HepG2 (cell line): Measurements from ENCODE around the gene ERRFI1. TPM values are rescaled to one million over a fixed set of nuclear protein-coding genes. Genes with fewer than 3 reads are reported as not detected.

Source experiments
- AKNA ChIP-seq: sonication (generic); formaldehyde crosslinking; IDR thresholded peaks from 2 replicates; pipeline ENCODE4 v1.4.0; 2020; ENCODE audit warnings: missing genetic modification reagents, borderline replicate concordance
- ATF1 ChIP-seq: IDR thresholded peaks from 2 replicates; pipeline ENCODE4 v1.6.1; 2016; ENCODE audit warnings: mild to moderate bottlenecking, control low read depth
- DRAP1 ChIP-seq: IDR thresholded peaks from 2 replicates; pipeline ENCODE4 v1.6.1; 2016; ENCODE audit warnings: missing genetic modification reagents, missing compliant biosample characterization
- ETV5 ChIP-seq: IDR thresholded peaks from 2 replicates; pipeline ENCODE4 v1.6.1; 2018; ENCODE audit warnings: missing biosample characterization, missing genetic modification reagents, inconsistent platforms, borderline replicate concordance
- GTF3A ChIP-seq: sonication (generic); formaldehyde crosslinking; conservative IDR thresholded peaks from 2 replicates; pipeline ENCODE4 v1.4.0; 2020; ENCODE audit warnings: mild to moderate bottlenecking, missing genetic modification reagents
- HDAC6 ChIP-seq: fragments of 200-600 bp; sonication (generic); IDR thresholded peaks from 2 replicates; pipeline ENCODE4 v1.7.0; 2017; ENCODE audit warnings: mild to moderate bottlenecking, antibody characterized with exemption, low read length, low read depth
- HHEX ChIP-seq: IDR thresholded peaks from 2 replicates; pipeline ENCODE4 v1.6.1; 2016; ENCODE audit warnings: control low read depth
- KAT8 ChIP-seq: IDR thresholded peaks from 2 replicates; pipeline ENCODE4 v1.6.1; 2016; ENCODE audit warnings: missing genetic modification reagents, missing compliant biosample characterization
- MXI1 ChIP-seq: IDR thresholded peaks from 3 replicates; pipeline ENCODE4 v1.6.1; 2012; ENCODE audit warnings: low read depth, low read length, inconsistent platforms, borderline replicate concordance
- NAIF1 ChIP-seq: sonication (generic); formaldehyde crosslinking; IDR thresholded peaks from 2 replicates; pipeline ENCODE4 v1.5.0; 2020; ENCODE audit warnings: mild to moderate bottlenecking, missing genetic modification reagents, borderline replicate concordance
- NFRKB ChIP-seq: fragments of 450-650 bp; IDR thresholded peaks from 2 replicates; pipeline ENCODE4 v1.6.1; 2017
- ONECUT2 ChIP-seq: sonication (generic); formaldehyde crosslinking; IDR thresholded peaks from 2 replicates; pipeline ENCODE4 v1.4.0; 2020; ENCODE audit warnings: missing genetic modification reagents
- SOX13 ChIP-seq, 3 experiments: fragments of 450-650 bp in 1 of 3; sonication (generic) in 1 of 3; formaldehyde crosslinking in 1 of 3; IDR thresholded peaks in 2 of 3; conservative IDR thresholded peaks in 1 of 3; 2 replicates each; pipeline versions ENCODE4 v1.5.0 to v1.6.1; 2016 to 2020; ENCODE audit warnings: antibody characterized with exemption in 1 of 3, mild to moderate bottlenecking in 1 of 3, missing compliant biosample characterization in 1 of 3, missing genetic modification reagents in 1 of 3, moderate library complexity in 1 of 3
- ZEB1 ChIP-seq: IDR thresholded peaks from 2 replicates; pipeline ENCODE4 v1.6.1; 2012; ENCODE audit warnings: mild to moderate bottlenecking, low read depth, inconsistent platforms; ENCODE audit not compliant: insufficient replicate concordance
- ZNF513 ChIP-seq: sonication (generic); formaldehyde crosslinking; conservative IDR thresholded peaks from 2 replicates; pipeline ENCODE4 v1.5.0; 2020; ENCODE audit warnings: missing genetic modification reagents
- ZNF782 ChIP-seq: sonication (generic); formaldehyde crosslinking; IDR thresholded peaks from 2 replicates; pipeline ENCODE4 v1.4.0; 2020; ENCODE audit warnings: missing genetic modification reagents, mild to moderate bottlenecking, borderline replicate concordance
- polyA plus RNA-seq, 8 experiments: library from polyadenylated mRNA; depleted of rRNA in 3 of 8; stranded (reverse) in 7 of 8; unstranded in 1 of 8; fragments of >200 nt; fragmentation: Illumina TruSeq in 4 of 8; extraction: Trizol in 4 of 8; gene quantifications; 2 replicates each; pipeline versions ENCODE4 v1.2.1 to v1.2.3, GENCODE V29; 2011 to 2016; ENCODE audit warnings: low read depth in 4 of 8, missing spikeins in 1 of 8, mixed read lengths in 1 of 8; ENCODE audit not compliant: insufficient read depth in 1 of 8
- total RNA-seq, 5 experiments: library from RNA; depleted of rRNA; stranded (reverse); fragments of >200 nt; fragmentation: Illumina TruSeq; extraction: Trizol; gene quantifications; 2 replicates each; pipeline ENCODE4 v1.2.3, GENCODE V29; 2016; ENCODE audit warnings: low read depth in 1 of 5
- TF ChIP-seq, protein P1 (sequence below): sonication (generic); formaldehyde crosslinking; IDR thresholded peaks from 2 replicates; pipeline ENCODE4 v1.5.0; 2020; ENCODE audit warnings: mild to moderate bottlenecking, missing genetic modification reagents, borderline replicate concordance
- TF ChIP-seq, protein P2 (sequence below), 2 experiments: fragments of 450-650 bp in 1 of 2; sonication (generic) in 1 of 2; formaldehyde crosslinking; IDR thresholded peaks; 2 replicates each; pipeline versions ENCODE4 v1.5.0 to v1.8.0; 2020 to 2022; ENCODE audit warnings: mild to moderate bottlenecking in 1 of 2, missing genetic modification reagents in 1 of 2

ERRFI1 gene
- total and polyA plus RNA-seq, 2 of the 13 experiments (the other 11 are each of a cell fraction or from before 2014, with no cell fraction given) = 84.4 to 753 TPM

- TF ChIP-seq ATF1 (CRISPR knock-in tag) = no peak
- no peak for TF ChIP-seq GTF3A
- TF ChIP-seq, protein P1, sequence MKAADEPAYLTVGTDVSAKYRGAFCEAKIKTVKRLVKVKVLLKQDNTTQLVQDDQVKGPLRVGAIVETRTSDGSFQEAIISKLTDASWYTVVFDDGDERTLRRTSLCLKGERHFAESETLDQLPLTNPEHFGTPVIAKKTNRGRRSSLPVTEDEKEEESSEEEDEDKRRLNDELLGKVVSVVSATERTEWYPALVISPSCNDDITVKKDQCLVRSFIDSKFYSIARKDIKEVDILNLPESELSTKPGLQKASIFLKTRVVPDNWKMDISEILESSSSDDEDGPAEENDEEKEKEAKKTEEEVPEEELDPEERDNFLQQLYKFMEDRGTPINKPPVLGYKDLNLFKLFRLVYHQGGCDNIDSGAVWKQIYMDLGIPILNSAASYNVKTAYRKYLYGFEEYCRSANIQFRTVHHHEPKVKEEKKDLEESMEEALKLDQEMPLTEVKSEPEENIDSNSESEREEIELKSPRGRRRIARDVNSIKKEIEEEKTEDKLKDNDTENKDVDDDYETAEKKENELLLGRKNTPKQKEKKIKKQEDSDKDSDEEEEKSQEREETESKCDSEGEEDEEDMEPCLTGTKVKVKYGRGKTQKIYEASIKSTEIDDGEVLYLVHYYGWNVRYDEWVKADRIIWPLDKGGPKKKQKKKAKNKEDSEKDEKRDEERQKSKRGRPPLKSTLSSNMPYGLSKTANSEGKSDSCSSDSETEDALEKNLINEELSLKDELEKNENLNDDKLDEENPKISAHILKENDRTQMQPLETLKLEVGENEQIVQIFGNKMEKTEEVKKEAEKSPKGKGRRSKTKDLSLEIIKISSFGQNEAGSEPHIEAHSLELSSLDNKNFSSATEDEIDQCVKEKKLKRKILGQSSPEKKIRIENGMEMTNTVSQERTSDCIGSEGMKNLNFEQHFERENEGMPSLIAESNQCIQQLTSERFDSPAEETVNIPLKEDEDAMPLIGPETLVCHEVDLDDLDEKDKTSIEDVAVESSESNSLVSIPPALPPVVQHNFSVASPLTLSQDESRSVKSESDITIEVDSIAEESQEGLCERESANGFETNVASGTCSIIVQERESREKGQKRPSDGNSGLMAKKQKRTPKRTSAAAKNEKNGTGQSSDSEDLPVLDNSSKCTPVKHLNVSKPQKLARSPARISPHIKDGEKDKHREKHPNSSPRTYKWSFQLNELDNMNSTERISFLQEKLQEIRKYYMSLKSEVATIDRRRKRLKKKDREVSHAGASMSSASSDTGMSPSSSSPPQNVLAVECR (CRISPR knock-in tag) = no peak
- no peak for TF ChIP-seq ZEB1
- TF ChIP-seq DRAP1 (CRISPR knock-in tag) = 0 out of 2 replicates have a peak, but pooled peaks have one; percentile 27
- no peak for TF ChIP-seq SOX13 (IDR thresholded peaks at IDR 0.05)
- peak in 1 of 2 experiments; percentile 81; a peak in 2 of 4 replicates for TF ChIP-seq SOX13 (CRISPR knock-in tag; conservative IDR thresholded peaks at IDR 0.05 in 1 of 2, IDR thresholded peaks at IDR 0.05 in 1 of 2)
- no peak for TF ChIP-seq ZNF513 (CRISPR knock-in tag)
- TF ChIP-seq NFRKB = no peak
- no peak for TF ChIP-seq ZNF782 (CRISPR knock-in tag)
- TF ChIP-seq, protein P2, sequence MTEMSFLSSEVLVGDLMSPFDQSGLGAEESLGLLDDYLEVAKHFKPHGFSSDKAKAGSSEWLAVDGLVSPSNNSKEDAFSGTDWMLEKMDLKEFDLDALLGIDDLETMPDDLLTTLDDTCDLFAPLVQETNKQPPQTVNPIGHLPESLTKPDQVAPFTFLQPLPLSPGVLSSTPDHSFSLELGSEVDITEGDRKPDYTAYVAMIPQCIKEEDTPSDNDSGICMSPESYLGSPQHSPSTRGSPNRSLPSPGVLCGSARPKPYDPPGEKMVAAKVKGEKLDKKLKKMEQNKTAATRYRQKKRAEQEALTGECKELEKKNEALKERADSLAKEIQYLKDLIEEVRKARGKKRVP (CRISPR knock-in tag; IDR thresholded peaks at IDR 0.05) = peak in 1 of 2 experiments; percentile 15; a peak in 1 of 4 replicates
- no peak for TF ChIP-seq ONECUT2 (CRISPR knock-in tag)
- TF ChIP-seq HHEX (CRISPR knock-in tag) = no peak
- no peak for TF ChIP-seq HDAC6
- peak; percentile 37; the same call in 1 of the 2 replicates for TF ChIP-seq ETV5
- no peak for TF ChIP-seq AKNA (CRISPR knock-in tag)
- TF ChIP-seq MXI1 = peak; percentile 24; the same call in 1 of the 3 replicates
- no peak for TF ChIP-seq NAIF1 (CRISPR knock-in tag)
- TF ChIP-seq KAT8 = 0 out of 2 replicates have a peak, but pooled peaks have one; percentile 33
These were observed 14.5 kb upstream of the ERRFI1 start (continued) for GRCh38 chr1:8040586-8040985.
